HepG2 (cell line): ENCODE data around the gene TH. TPM values are rescaled to one million over a fixed set of nuclear protein-coding genes. Genes with fewer than 3 reads are reported as not detected.

Experiments
- ETV6 ChIP-seq: sonication (generic); formaldehyde crosslinking; conservative IDR thresholded peaks from 2 replicates; pipeline ENCODE4 v1.4.0; 2020; ENCODE audit warnings: missing genetic modification reagents
- FOXA1 ChIP-seq, 2 experiments: fragments of 450-650 bp in 1 of 2; sonication (generic) in 1 of 2; formaldehyde crosslinking in 1 of 2; IDR thresholded peaks; 2 replicates each; pipeline versions ENCODE4 v1.4.0 to v1.6.1; 2016 to 2020; ENCODE audit warnings: missing genetic modification reagents in 1 of 2
- FOXK1 ChIP-seq: sonication (generic); formaldehyde crosslinking; IDR thresholded peaks from 2 replicates; pipeline ENCODE4 v1.4.0; 2020; ENCODE audit warnings: low read depth, missing genetic modification reagents, borderline replicate concordance
- FOXM1 ChIP-seq: sonication (generic); formaldehyde crosslinking; IDR thresholded peaks from 2 replicates; pipeline ENCODE4 v1.5.0; 2020; ENCODE audit warnings: missing genetic modification reagents
- FOXO1 ChIP-seq: sonication (generic); formaldehyde crosslinking; IDR thresholded peaks from 2 replicates; pipeline ENCODE4 v1.4.0; 2020; ENCODE audit warnings: missing genetic modification reagents
- GLI4 ChIP-seq: sonication (generic); formaldehyde crosslinking; IDR thresholded peaks from 2 replicates; pipeline ENCODE4 v1.5.1; 2020; ENCODE audit warnings: missing genetic modification reagents, mild to moderate bottlenecking, moderate library complexity, borderline replicate concordance
- HNRNPK ChIP-seq: fragments of 200-400 bp; formaldehyde crosslinking; IDR thresholded peaks from 2 replicates; pipeline ENCODE4 v1.6.1; 2018; ENCODE audit warnings: low read length, low read depth, moderate library complexity, mild to moderate bottlenecking; ENCODE audit not compliant: poor library complexity, severe bottlenecking
- HNRNPUL1 ChIP-seq: fragments of 200-400 bp; formaldehyde crosslinking; IDR thresholded peaks from 2 replicates; pipeline ENCODE4 v1.6.1; 2017; ENCODE audit warnings: low read depth, mild to moderate bottlenecking, low read length, moderate library complexity
- HOXD1 ChIP-seq: sonication (generic); formaldehyde crosslinking; IDR thresholded peaks from 2 replicates; pipeline ENCODE4 v1.5.0; 2020; ENCODE audit warnings: missing genetic modification reagents
- JUNB ChIP-seq: sonication (generic); formaldehyde crosslinking; IDR thresholded peaks from 2 replicates; pipeline ENCODE4 v1.8.0; 2022; ENCODE audit warnings: missing genetic modification reagents, mild to moderate bottlenecking, borderline replicate concordance
- KAT8 ChIP-seq: IDR thresholded peaks from 2 replicates; pipeline ENCODE4 v1.6.1; 2016; ENCODE audit warnings: missing genetic modification reagents, missing compliant biosample characterization
- MLLT10 ChIP-seq: sonication (generic); formaldehyde crosslinking; IDR thresholded peaks from 2 replicates; pipeline ENCODE4 v1.4.0; 2020; ENCODE audit warnings: missing genetic modification reagents
- NCOR1 ChIP-seq: fragments of 200-600 bp; sonication (generic); IDR thresholded peaks from 2 replicates; pipeline ENCODE4 v1.7.0; 2017; ENCODE audit warnings: antibody characterized with exemption, low read length, borderline replicate concordance
- PAX8 ChIP-seq: sonication (generic); formaldehyde crosslinking; IDR thresholded peaks from 2 replicates; pipeline ENCODE4 v1.8.0; 2022; ENCODE audit warnings: mild to moderate bottlenecking, missing genetic modification reagents, borderline replicate concordance
- PHF20 ChIP-seq: sonication (generic); formaldehyde crosslinking; IDR thresholded peaks from 2 replicates; pipeline ENCODE4 v1.5.0; 2020; ENCODE audit warnings: mild to moderate bottlenecking, missing genetic modification reagents
- POGK ChIP-seq: sonication (generic); formaldehyde crosslinking; conservative IDR thresholded peaks from 2 replicates; pipeline ENCODE4 v1.8.0; 2022; ENCODE audit warnings: mild to moderate bottlenecking, moderate library complexity, missing genetic modification reagents
- ZMAT5 ChIP-seq: sonication (generic); formaldehyde crosslinking; IDR thresholded peaks from 2 replicates; pipeline ENCODE4 v1.5.0; 2020; ENCODE audit warnings: mild to moderate bottlenecking, low read depth, missing genetic modification reagents, borderline replicate concordance
- ZMYM3 ChIP-seq: sonication (generic); formaldehyde crosslinking; IDR thresholded peaks from 2 replicates; pipeline ENCODE4 v1.5.1; 2020; ENCODE audit warnings: mild to moderate bottlenecking, missing genetic modification reagents
- ZNF256 ChIP-seq: sonication (generic); formaldehyde crosslinking; conservative IDR thresholded peaks from 2 replicates; pipeline ENCODE4 v1.4.0; 2020; ENCODE audit warnings: missing genetic modification reagents
- ZNF512B ChIP-seq: sonication (generic); formaldehyde crosslinking; IDR thresholded peaks from 2 replicates; pipeline ENCODE4 v1.5.1; 2020; ENCODE audit warnings: missing genetic modification reagents, mild to moderate bottlenecking, borderline replicate concordance
- ZNF543 ChIP-seq: sonication (generic); formaldehyde crosslinking; IDR thresholded peaks from 2 replicates; pipeline ENCODE4 v1.4.0; 2020; ENCODE audit warnings: mild to moderate bottlenecking, missing genetic modification reagents
- ZNF720 ChIP-seq: sonication (generic); formaldehyde crosslinking; IDR thresholded peaks from 2 replicates; pipeline ENCODE4 v1.4.0; 2020; ENCODE audit warnings: missing genetic modification reagents
- ZNF772 ChIP-seq: sonication (generic); formaldehyde crosslinking; IDR thresholded peaks from 2 replicates; pipeline ENCODE4 v1.5.0; 2020; ENCODE audit warnings: mild to moderate bottlenecking, missing genetic modification reagents
- polyA plus RNA-seq, 8 experiments: library from polyadenylated mRNA; depleted of rRNA in 3 of 8; stranded (reverse) in 7 of 8; unstranded in 1 of 8; fragments of >200 nt; fragmentation: Illumina TruSeq in 4 of 8; extraction: Trizol in 4 of 8; gene quantifications; 2 replicates each; pipeline versions ENCODE4 v1.2.1 to v1.2.3, GENCODE V29; 2011 to 2016; ENCODE audit warnings: low read depth in 4 of 8, missing spikeins in 1 of 8, mixed read lengths in 1 of 8; ENCODE audit not compliant: insufficient read depth in 1 of 8
- total RNA-seq, 5 experiments: library from RNA; depleted of rRNA; stranded (reverse); fragments of >200 nt; fragmentation: Illumina TruSeq; extraction: Trizol; gene quantifications; 2 replicates each; pipeline ENCODE4 v1.2.3, GENCODE V29; 2016; ENCODE audit warnings: low read depth in 1 of 5
- TF ChIP-seq, protein P1 (sequence below): sonication (generic); formaldehyde crosslinking; IDR thresholded peaks from 2 replicates; pipeline ENCODE4 v1.4.0; 2020; ENCODE audit warnings: mild to moderate bottlenecking, missing genetic modification reagents

TH gene
- total and polyA plus RNA-seq, 2 of the 13 experiments (the other 11 are each of a cell fraction or from before 2014, with no cell fraction given) = 0.36 TPM; not detected in 1

DNA sequence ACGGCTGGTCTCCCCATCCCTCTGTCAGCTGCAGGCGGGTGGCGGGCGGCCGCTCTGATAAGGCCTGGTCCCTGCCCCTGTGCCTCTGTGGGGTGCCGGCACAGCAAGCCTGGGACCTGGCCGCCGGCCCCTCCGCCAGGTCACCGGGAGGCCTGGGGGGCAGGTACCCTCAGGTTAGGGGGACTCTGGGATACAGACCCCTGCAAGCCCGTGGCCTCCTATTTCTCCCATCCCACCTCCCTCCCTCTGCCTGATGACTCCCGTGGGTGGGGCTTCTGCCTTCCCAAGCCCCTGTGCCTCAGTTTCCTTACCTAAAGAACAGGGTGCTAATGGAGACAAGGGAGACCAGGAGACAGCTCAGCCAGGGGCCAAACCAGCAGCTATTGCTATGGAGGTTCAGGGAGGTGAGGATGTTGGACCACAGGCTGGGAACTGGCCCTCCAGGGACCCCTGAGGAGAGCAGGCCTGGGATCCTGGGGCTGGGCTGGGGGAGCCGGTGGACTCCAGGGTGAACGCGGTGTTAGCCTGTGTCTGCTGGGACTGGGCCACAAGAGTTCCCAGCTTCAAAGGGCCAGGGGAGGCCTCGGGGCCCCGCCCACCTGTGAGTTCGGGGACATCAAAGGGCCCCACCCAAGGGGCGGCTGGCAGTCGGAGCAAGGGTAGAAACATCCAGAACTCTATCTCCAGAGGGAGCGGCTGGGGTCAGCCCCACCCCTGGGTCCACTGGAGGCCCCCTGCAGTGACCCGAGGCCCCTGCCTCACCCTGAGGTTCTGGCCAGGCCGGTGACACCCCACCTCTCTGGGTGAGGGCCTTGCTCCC is 32.0 kb upstream of the TH start (continued):
- TF ChIP-seq ZMAT5 (no peak), FOXO1 (CRISPR knock-in tag) (peak; percentile 53; the same call in 1 of the 2 replicates), ETV6 (CRISPR knock-in tag) (no peak), FOXA1 (IDR thresholded peaks at IDR 0.05) (no peak), FOXA1 (CRISPR knock-in tag; IDR thresholded peaks at IDR 0.05) (no peak), PHF20 (CRISPR knock-in tag) (no peak), ZMYM3 (CRISPR knock-in tag) (no peak), ZNF512B (CRISPR knock-in tag) (no peak), PAX8 (CRISPR knock-in tag) (no peak), JUNB (no peak), GLI4 (CRISPR knock-in tag) (no peak), MLLT10 (no peak), KAT8 (CRISPR knock-in tag) (no peak; the same call in 1 of the 2 replicates), ZNF772 (0 out of 2 replicates have a peak, but pooled peaks have one; percentile 52), ZNF543 (CRISPR knock-in tag) (no peak), FOXK1 (CRISPR knock-in tag) (peak; percentile 15; the same call in 1 of the 2 replicates), ZNF720 (CRISPR knock-in tag) (no peak), ZNF256 (CRISPR knock-in tag) (no peak), HNRNPK (no peak), HOXD1 (CRISPR knock-in tag) (no peak), NCOR1 (no peak), FOXM1 (CRISPR knock-in tag) (no peak), HNRNPUL1 (no peak), POGK (CRISPR knock-in tag) (no peak)
- TF ChIP-seq, protein P1, sequence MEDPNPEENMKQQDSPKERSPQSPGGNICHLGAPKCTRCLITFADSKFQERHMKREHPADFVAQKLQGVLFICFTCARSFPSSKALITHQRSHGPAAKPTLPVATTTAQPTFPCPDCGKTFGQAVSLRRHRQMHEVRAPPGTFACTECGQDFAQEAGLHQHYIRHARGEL = no peak
